HEK293T (cell line): ENCODE data around the gene YBEY.

Experiments
- CTCF ChIA-PET: fragments of 350-600 bp; formaldehyde crosslinking; extraction: SDS; loops from one replicate; lab custom pipeline; 2021; ENCODE audit warnings: antibody characterized with exemption, inconsistent platforms; lab: Yijun Ruan, JAX
- POLR2A ChIA-PET: fragments of 350-600 bp; formaldehyde crosslinking; extraction: SDS; loops from one replicate; lab custom pipeline; 2020; ENCODE audit warnings: antibody characterized with exemption, inconsistent platforms; lab: Yijun Ruan, JAX
- DNase-seq: peaks from one replicate; pipeline ENCODE4 v3.0.0; 2012; ENCODE audit warnings: mixed read lengths; ENCODE audit errors: extremely low spot score
- ARNT ChIP-seq: fragments of 450-650 bp; IDR thresholded peaks from 2 replicates; pipeline ENCODE4 v1.6.1; 2017; ENCODE audit warnings: mild to moderate bottlenecking
- BHLHE40 ChIP-seq: fragments of 450-650 bp; IDR thresholded peaks from 2 replicates; pipeline ENCODE4 v1.6.1; 2016; ENCODE audit warnings: mild to moderate bottlenecking, moderate library complexity, borderline replicate concordance
- CTBP1 ChIP-seq: fragments of 450-650 bp; IDR thresholded peaks from 2 replicates; pipeline ENCODE4 v1.6.1; 2016; ENCODE audit warnings: borderline replicate concordance
- ELF4 ChIP-seq: fragments of 450-650 bp; IDR thresholded peaks from 2 replicates; pipeline ENCODE4 v1.6.1; 2017; ENCODE audit warnings: antibody characterized with exemption
- FOXA1 ChIP-seq: fragments of 450-650 bp; IDR thresholded peaks from 2 replicates; pipeline ENCODE4 v1.6.1; 2016; ENCODE audit warnings: mild to moderate bottlenecking
- FOXK2 ChIP-seq: fragments of 450-650 bp; IDR thresholded peaks from 2 replicates; pipeline ENCODE4 v1.6.1; 2016; ENCODE audit warnings: mild to moderate bottlenecking
- FOXM1 ChIP-seq: fragments of 450-650 bp; IDR thresholded peaks from 2 replicates; pipeline ENCODE4 v1.6.1; 2017; ENCODE audit warnings: mild to moderate bottlenecking, borderline replicate concordance
- HDGF ChIP-seq: fragments of 450-650 bp; IDR thresholded peaks from 2 replicates; pipeline ENCODE4 v1.6.1; 2017; ENCODE audit warnings: antibody characterized with exemption, borderline replicate concordance
- L3MBTL2 ChIP-seq: fragments of 450-650 bp; conservative IDR thresholded peaks from 2 replicates; pipeline ENCODE4 v1.6.1; 2016; ENCODE audit warnings: mild to moderate bottlenecking
- LEF1 ChIP-seq: fragments of 450-650 bp; IDR thresholded peaks from 2 replicates; pipeline ENCODE4 v1.6.1; 2017; ENCODE audit warnings: mild to moderate bottlenecking, borderline replicate concordance
- NFRKB ChIP-seq: fragments of 450-650 bp; IDR thresholded peaks from 2 replicates; pipeline ENCODE4 v1.6.1; 2016; ENCODE audit warnings: mild to moderate bottlenecking, moderate library complexity
- PKNOX1 ChIP-seq: fragments of 450-650 bp; IDR thresholded peaks from 2 replicates; pipeline ENCODE4 v1.6.1; 2016
- SP1 ChIP-seq: fragments of 450-650 bp; IDR thresholded peaks from 2 replicates; pipeline ENCODE4 v1.6.1; 2017
- SUZ12 ChIP-seq: fragments of 450-650 bp; IDR thresholded peaks from 2 replicates; pipeline ENCODE4 v1.6.1; 2016; ENCODE audit warnings: mild to moderate bottlenecking
- TARDBP ChIP-seq: fragments of 450-650 bp; IDR thresholded peaks from 2 replicates; pipeline ENCODE4 v1.6.1; 2016
- ZNF384 ChIP-seq: fragments of 450-650 bp; IDR thresholded peaks from 2 replicates; pipeline ENCODE4 v1.6.1; 2016

The YBEY gene

GRCh38 chr21:46318464-46318845, 32.3 kb downstream of the YBEY start:
- TF ChIP-seq L3MBTL2 = no peak
- no peak for TF ChIP-seq TARDBP
- no peak for TF ChIP-seq ZNF384
- TF ChIP-seq BHLHE40 = no peak
- TF ChIP-seq ARNT = no peak
- no peak for TF ChIP-seq SUZ12
- TF ChIP-seq SP1 = no peak
- no peak for TF ChIP-seq HDGF
- no peak for TF ChIP-seq LEF1
- TF ChIP-seq ELF4 = no peak
- TF ChIP-seq FOXK2 = no peak
- TF ChIP-seq FOXM1 = no peak
- TF ChIP-seq FOXA1 = no peak
- no peak for TF ChIP-seq PKNOX1
- ChIA-PET CTCF (no interaction called here), POLR2A (no interaction called here)
- DNase-seq = no peak

- ChIA-PET POLR2A (interaction anchor here (0.6 kb wide), 1 partner anchor 166 kb away, joined by 3 read pairs; no protein-coding TSS in a partner anchor), CTCF (no interaction called here)
- no peak for TF ChIP-seq L3MBTL2
- TF ChIP-seq ELF4 = no peak
- TF ChIP-seq FOXK2 = no peak
- TF ChIP-seq FOXM1 = no peak
- TF ChIP-seq ZNF384 = no peak
- TF ChIP-seq HDGF = no peak
- TF ChIP-seq SP1 = no peak
- TF ChIP-seq PKNOX1 = no peak
- no peak for TF ChIP-seq FOXA1
- no peak for TF ChIP-seq ARNT
- no peak for TF ChIP-seq SUZ12
- no peak for TF ChIP-seq TARDBP
- no peak for TF ChIP-seq LEF1
- DNase-seq = peak; percentile 5
Measured at GRCh38 chr21:46319186-46319585, 33.0 kb downstream of the YBEY start.

GRCh38 chr21:46320331-46320801, 34.2 kb downstream of the YBEY start:
- peak; percentile 10 for DNase-seq
- ChIA-PET CTCF (no interaction called here), POLR2A (no interaction called here)
- no peak for TF ChIP-seq FOXA1
- TF ChIP-seq ZNF384 = 0 out of 2 replicates have a peak, but pooled peaks have one; percentile 42

GRCh38 chr21:46322351-46323226, 36.4 kb downstream of the YBEY start:
- DNase-seq = peak; percentile 21
- POLR2A ChIA-PET = interaction anchor here (0.6 to 2.7 kb wide), 7 partner anchors 8 to 313 kb away, joined by 3 to 12 read pairs (median 4); partner anchors contain the start of genes MCM3AP and YBEY
- TF ChIP-seq HDGF = peak; percentile 20; the same call in 1 of the 2 replicates
- no peak for TF ChIP-seq ZNF384
- TF ChIP-seq ARNT = no peak

GRCh38 chr21:46323227-46323709, 37.1 kb downstream of the YBEY start:
- POLR2A ChIA-PET = interaction anchor here (0.6 to 2.7 kb wide), 7 partner anchors 8 to 313 kb away, joined by 3 to 12 read pairs (median 4); partner anchors contain the start of genes MCM3AP and YBEY
- CTCF ChIA-PET = no interaction called here
- DNase-seq = peak; percentile 16
- TF ChIP-seq TARDBP (no peak), SP1 (no peak), NFRKB (no peak), LEF1 (no peak), ARNT (no peak), ZNF384 (no peak), ELF4 (no peak), SUZ12 (no peak), L3MBTL2 (no peak; the same call in 1 of the 2 replicates), FOXK2 (no peak), FOXM1 (no peak), FOXA1 (no peak), CTBP1 (no peak), PKNOX1 (no peak)

More at GRCh38 chr21:46322351-46323226, 36.4 kb downstream of the YBEY start:
- CTCF ChIA-PET = no interaction called here
